DOHH2 (cell line): ENCODE results near the gene FSD1L.
A peak's percentile ranks its signal among the peaks of the same experiment; 100 is the strongest.

Source experiments
- H3F3A ChIP-seq: fragments of 200-600 bp; sonication (generic), shearing (Covaris generic); 2 replicates; pipeline ENCODE4 v1.6.0; 2016; ENCODE audit warnings: antibody characterized with exemption, mild to moderate bottlenecking; ENCODE audit not compliant: control insufficient read depth, insufficient read depth
- H3K27ac ChIP-seq: fragments of 200-600 bp; sonication (generic); 2 replicates; pipeline ENCODE4 v1.5.1; 2014; ENCODE audit warnings: low read depth, mild to moderate bottlenecking, low read length, moderate library complexity
- H3K27me3 ChIP-seq: fragments of 200-600 bp; sonication (generic); 2 replicates; pipeline ENCODE4 v1.6.1; 2014; ENCODE audit warnings: mild to moderate bottlenecking, low read length, mixed read lengths; ENCODE audit not compliant: control insufficient read depth
- H3K36me3 ChIP-seq: fragments of 200-600 bp; sonication (generic); 2 replicates; pipeline ENCODE4 v1.6.1; 2014; ENCODE audit warnings: mild to moderate bottlenecking, low read length, moderate library complexity, mixed read lengths; ENCODE audit not compliant: control insufficient read depth
- H3K4me1 ChIP-seq: fragments of 200-600 bp; sonication (generic); 2 replicates; pipeline ENCODE4 v1.6.1; 2014; ENCODE audit warnings: mild to moderate bottlenecking, low read length, mixed read lengths; ENCODE audit not compliant: control insufficient read depth
- H3K4me2 ChIP-seq: fragments of 200-600 bp; sonication (generic); 2 replicates; pipeline ENCODE4 v1.6.0; 2014; ENCODE audit warnings: mild to moderate bottlenecking, low read length, moderate library complexity
- H3K4me3 ChIP-seq: fragments of 200-600 bp; sonication (generic); 2 replicates; pipeline ENCODE4 v1.5.1; 2014; ENCODE audit warnings: mild to moderate bottlenecking, low read length, mixed read lengths
- H3K79me2 ChIP-seq: fragments of 200-600 bp; sonication (generic); 2 replicates; pipeline ENCODE4 v1.6.1; 2014; ENCODE audit warnings: mild to moderate bottlenecking, low read length, mixed read lengths; ENCODE audit not compliant: control insufficient read depth
- H3K9me2 ChIP-seq: fragments of 200-600 bp; sonication (generic); replicated peaks from 2 replicates; pipeline ENCODE4 v1.6.1; 2014; ENCODE audit warnings: mild to moderate bottlenecking, low read length, mixed read lengths; ENCODE audit not compliant: control insufficient read depth
- H3K9me3 ChIP-seq: fragments of 200-600 bp; sonication (generic); 2 replicates; pipeline ENCODE4 v1.6.1; 2014; ENCODE audit warnings: antibody characterized with exemption, low read length, mixed read lengths; ENCODE audit not compliant: control insufficient read depth, insufficient read depth
- H4K20me1 ChIP-seq: fragments of 200-600 bp; sonication (generic); 2 replicates; pipeline ENCODE4 v1.6.0; 2014; ENCODE audit warnings: low read depth, mild to moderate bottlenecking, antibody characterized with exemption, low read length, moderate library complexity; ENCODE audit not compliant: control insufficient read depth, insufficient read depth
- EZH2phosphoT487 ChIP-seq: fragments of 200-600 bp; sonication (generic); IDR thresholded peaks from 2 replicates; pipeline ENCODE4 v1.6.1; 2017; ENCODE audit warnings: borderline replicate concordance, mild to moderate bottlenecking, antibody characterized with exemption, low read length, moderate library complexity, mixed read lengths
- TF ChIP-seq, protein P1 (sequence below): fragments of 200-600 bp; sonication (generic); IDR thresholded peaks from one replicate; pipeline ENCODE4 v1.5.1; 2014; ENCODE audit warnings: antibody characterized with exemption, mild to moderate bottlenecking, low read depth, low read length; ENCODE audit not compliant: poor library complexity, severe bottlenecking

The FSD1L gene

DNA sequence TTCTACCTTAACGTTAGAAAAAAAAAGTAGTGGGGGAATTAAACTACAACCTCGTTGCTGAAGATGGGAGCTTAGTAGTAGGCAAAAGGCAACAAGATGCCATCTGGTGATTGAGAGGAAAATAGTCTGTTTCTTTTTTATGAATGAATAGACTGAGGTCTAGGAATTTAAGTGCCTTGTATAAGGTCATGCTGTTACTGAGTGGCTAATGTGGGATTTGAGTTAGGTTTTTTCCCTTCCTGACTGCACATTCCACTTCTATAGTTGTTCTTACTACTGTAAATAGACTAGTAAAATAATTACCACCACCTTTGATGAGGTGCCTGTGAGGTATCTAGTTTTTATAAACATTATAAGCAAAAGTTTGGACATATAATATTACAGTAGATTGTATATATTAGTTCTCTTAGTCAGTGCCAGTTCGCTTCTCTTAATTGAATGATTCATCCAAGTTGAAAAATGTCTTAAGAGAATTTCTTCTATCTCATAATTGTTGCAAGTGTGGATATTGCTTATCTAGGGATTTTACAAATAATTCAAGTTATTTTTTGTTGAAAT lies 19.1 kb downstream of the FSD1L start:
- Histone ChIP-seq H3K79me2 (no peaks in the 10 kb centered on the region; the same call in 1 of the 2 replicates), H3K9me3 (no peaks in the 10 kb centered on the region), H4K20me1 (no peaks in the 10 kb centered on the region), H3K36me3 (peaks cover 21% of the 10 kb centered on the region), H3K27ac (no peak overlapping the region), H3F3A (0 out of 2 replicates have a peak, but pooled peaks cover 2% of the 10 kb centered on the region), H3K4me2 (no peak overlapping the region), H3K4me3 (no peak overlapping the region), H3K9me2 (no peaks in the 10 kb centered on the region), H3K27me3 (no peaks in the 10 kb centered on the region), H3K4me1 (peaks cover 4% of the 10 kb centered on the region)
- TF ChIP-seq, protein P1, sequence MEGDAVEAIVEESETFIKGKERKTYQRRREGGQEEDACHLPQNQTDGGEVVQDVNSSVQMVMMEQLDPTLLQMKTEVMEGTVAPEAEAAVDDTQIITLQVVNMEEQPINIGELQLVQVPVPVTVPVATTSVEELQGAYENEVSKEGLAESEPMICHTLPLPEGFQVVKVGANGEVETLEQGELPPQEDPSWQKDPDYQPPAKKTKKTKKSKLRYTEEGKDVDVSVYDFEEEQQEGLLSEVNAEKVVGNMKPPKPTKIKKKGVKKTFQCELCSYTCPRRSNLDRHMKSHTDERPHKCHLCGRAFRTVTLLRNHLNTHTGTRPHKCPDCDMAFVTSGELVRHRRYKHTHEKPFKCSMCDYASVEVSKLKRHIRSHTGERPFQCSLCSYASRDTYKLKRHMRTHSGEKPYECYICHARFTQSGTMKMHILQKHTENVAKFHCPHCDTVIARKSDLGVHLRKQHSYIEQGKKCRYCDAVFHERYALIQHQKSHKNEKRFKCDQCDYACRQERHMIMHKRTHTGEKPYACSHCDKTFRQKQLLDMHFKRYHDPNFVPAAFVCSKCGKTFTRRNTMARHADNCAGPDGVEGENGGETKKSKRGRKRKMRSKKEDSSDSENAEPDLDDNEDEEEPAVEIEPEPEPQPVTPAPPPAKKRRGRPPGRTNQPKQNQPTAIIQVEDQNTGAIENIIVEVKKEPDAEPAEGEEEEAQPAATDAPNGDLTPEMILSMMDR: no peak
- no peak for TF ChIP-seq EZH2phosphoT487

DNA sequence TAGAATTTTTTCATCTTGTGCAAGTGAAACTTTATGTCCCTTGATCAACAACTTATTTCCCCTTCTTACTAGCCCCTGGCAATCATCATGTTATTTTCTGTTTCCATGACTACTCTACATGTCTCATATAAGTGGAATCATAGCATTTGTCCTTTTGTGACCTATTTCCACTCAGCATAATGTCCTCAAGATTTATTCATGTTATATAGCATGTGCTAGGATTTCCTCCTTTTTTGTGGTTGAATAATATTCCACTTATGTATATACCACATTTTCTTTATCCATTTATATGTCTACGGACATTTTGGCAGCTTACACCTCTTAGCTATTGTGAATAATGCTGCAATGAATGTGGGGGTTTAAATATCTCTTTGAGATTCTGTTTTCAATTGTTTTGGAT lies 21.0 kb downstream of the FSD1L start:
- no peak overlapping the region for H3K4me2 ChIP-seq
- no peaks in the 10 kb centered on the region for H3K4me1 ChIP-seq
- H3K9me2 ChIP-seq: no peaks in the 10 kb centered on the region
- no peaks in the 10 kb centered on the region for H4K20me1 ChIP-seq
- peaks cover 21% of the 10 kb centered on the region for H3K36me3 ChIP-seq
- H3K27ac ChIP-seq: no peak overlapping the region
- H3F3A ChIP-seq: 0 out of 2 replicates have a peak, but pooled peaks cover 2% of the 10 kb centered on the region
- no peaks in the 10 kb centered on the region for H3K9me3 ChIP-seq
- no peak overlapping the region for H3K4me3 ChIP-seq
- no peaks in the 10 kb centered on the region for H3K79me2 ChIP-seq
- H3K27me3 ChIP-seq: no peaks in the 10 kb centered on the region
- TF ChIP-seq, protein P1: no peak

DNA sequence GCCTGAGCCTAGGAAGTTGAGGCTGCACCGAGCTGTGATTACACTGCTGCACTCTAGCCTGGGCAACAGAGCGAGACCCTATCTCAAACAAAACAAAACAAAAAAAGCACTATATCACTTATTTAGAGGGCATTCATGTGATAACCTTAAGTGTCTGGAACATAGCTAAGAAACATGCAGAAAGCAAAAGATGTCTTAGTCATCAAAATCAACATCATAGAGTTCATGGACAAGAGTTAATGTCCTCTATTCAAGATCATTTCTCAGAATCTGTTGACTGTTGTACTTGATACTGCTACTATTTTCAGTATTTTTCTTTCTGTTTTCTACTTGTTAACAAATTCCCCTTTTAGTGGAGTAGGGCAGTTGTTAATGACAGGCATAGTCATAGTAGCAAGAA lies 25.4 kb downstream of the FSD1L start:
- H3K27me3 ChIP-seq: no peaks in the 10 kb centered on the region
- no peaks in the 10 kb centered on the region for H3F3A ChIP-seq
- H3K4me3 ChIP-seq: no peak overlapping the region
- peaks cover 8% of the 10 kb centered on the region for H3K36me3 ChIP-seq
- no peaks in the 10 kb centered on the region for H4K20me1 ChIP-seq
- H3K27ac ChIP-seq: no peak overlapping the region
- H3K4me1 ChIP-seq: no peaks in the 10 kb centered on the region
- H3K4me2 ChIP-seq: no peak overlapping the region
- H3K9me2 ChIP-seq: no peaks in the 10 kb centered on the region
- no peaks in the 10 kb centered on the region for H3K9me3 ChIP-seq
- TF ChIP-seq EZH2phosphoT487: no peak
- TF ChIP-seq, protein P1: no peak
- no peaks in the 10 kb centered on the region for H3K79me2 ChIP-seq

DNA sequence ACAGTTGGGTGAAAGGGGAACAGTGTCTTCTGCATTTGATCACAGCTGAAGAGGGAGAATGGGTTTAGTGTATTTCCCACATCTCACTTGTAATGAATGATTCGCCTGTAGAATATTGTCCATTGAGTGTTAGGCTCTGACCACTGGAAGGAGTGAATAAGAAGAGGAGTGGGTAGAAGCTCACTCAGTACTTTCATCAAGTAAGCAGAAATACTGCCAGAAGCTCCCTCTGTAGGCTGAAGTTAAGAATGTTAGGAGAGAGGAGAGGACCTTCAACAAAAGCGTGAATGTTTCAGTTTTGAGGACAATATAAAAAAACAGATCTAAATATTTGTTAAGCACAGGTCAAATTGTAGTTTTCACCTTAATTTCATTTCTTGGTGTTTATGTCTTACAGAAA lies 27.5 kb downstream of the FSD1L start:
- no peaks in the 10 kb centered on the region for H3K79me2 ChIP-seq
- H3K27ac ChIP-seq: no peak overlapping the region
- H4K20me1 ChIP-seq: no peaks in the 10 kb centered on the region
- 0 out of 2 replicates have a peak, but pooled peaks cover 2% of the 10 kb centered on the region for H3K36me3 ChIP-seq
- H3K4me2 ChIP-seq: no peak overlapping the region
- H3F3A ChIP-seq: no peaks in the 10 kb centered on the region
- no peaks in the 10 kb centered on the region for H3K27me3 ChIP-seq
- no peak for TF ChIP-seq EZH2phosphoT487
- TF ChIP-seq, protein P1: peak; percentile 27
- no peaks in the 10 kb centered on the region for H3K4me1 ChIP-seq
- no peak overlapping the region for H3K4me3 ChIP-seq
- no peaks in the 10 kb centered on the region for H3K9me2 ChIP-seq
- H3K9me3 ChIP-seq: no peaks in the 10 kb centered on the region
